SK-N-SH (cell line): Measurements from ENCODE around the gene PHAF1.

Experiments used
- NFIC ChIP-seq: IDR thresholded peaks from 2 replicates; pipeline ENCODE4 v1.4.0; 2012; ENCODE audit warnings: borderline replicate concordance
- TF ChIP-seq, protein P1 (sequence below): IDR thresholded peaks from 2 replicates; pipeline ENCODE4 v1.4.0; 2012; ENCODE audit warnings: low read depth, borderline replicate concordance

DNA sequence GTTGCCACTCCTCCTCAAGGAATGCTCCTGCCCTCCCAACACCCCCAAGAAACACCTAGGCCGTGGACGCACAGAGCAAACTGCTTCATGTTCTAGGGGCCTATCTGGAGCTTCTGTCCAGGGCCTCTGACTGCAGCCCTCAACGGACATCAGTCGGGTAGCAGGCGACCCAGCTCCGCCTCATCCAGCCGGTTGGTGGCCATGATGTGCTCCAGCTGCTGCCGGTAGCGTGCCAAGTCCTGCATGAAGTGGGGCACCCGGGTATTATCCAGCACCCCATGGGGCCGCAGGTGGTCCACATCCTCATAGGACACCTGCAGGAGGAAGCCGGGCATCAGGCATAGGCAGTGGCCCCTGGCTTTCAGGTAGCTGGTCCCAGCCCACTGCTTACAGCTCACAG, 66.9 kb downstream of the PHAF1 start:
- no peak for TF ChIP-seq NFIC
- TF ChIP-seq, protein P1, sequence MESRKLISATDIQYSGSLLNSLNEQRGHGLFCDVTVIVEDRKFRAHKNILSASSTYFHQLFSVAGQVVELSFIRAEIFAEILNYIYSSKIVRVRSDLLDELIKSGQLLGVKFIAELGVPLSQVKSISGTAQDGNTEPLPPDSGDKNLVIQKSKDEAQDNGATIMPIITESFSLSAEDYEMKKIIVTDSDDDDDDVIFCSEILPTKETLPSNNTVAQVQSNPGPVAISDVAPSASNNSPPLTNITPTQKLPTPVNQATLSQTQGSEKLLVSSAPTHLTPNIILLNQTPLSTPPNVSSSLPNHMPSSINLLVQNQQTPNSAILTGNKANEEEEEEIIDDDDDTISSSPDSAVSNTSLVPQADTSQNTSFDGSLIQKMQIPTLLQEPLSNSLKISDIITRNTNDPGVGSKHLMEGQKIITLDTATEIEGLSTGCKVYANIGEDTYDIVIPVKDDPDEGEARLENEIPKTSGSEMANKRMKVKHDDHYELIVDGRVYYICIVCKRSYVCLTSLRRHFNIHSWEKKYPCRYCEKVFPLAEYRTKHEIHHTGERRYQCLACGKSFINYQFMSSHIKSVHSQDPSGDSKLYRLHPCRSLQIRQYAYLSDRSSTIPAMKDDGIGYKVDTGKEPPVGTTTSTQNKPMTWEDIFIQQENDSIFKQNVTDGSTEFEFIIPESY, result no peak
